Neuron (in vitro differentiated cells): ENCODE measurements around the gene ATN1.

Experiments
- H2AFZ ChIP-seq: one replicate; pipeline ENCODE4 v1.6.1; 2013; ENCODE audit warnings: low read depth, mild to moderate bottlenecking, inconsistent platforms, low read length, moderate library complexity
- H3K27me3 ChIP-seq: one replicate; pipeline ENCODE4 v1.6.1; 2013; ENCODE audit warnings: low read length; ENCODE audit not compliant: insufficient read depth
- H3K36me3 ChIP-seq: one replicate; pipeline ENCODE4 v1.6.1; 2013; ENCODE audit warnings: low read length; ENCODE audit not compliant: insufficient read depth
- H3K4me1 ChIP-seq: one replicate; pipeline ENCODE4 v1.6.1; 2013; ENCODE audit warnings: low read length; ENCODE audit not compliant: insufficient read depth
- H3K4me3 ChIP-seq: 2 replicates; pipeline ENCODE4 v1.5.1; 2013; ENCODE audit warnings: mild to moderate bottlenecking, low read length, moderate library complexity
- H3K9me3 ChIP-seq: one replicate; pipeline ENCODE4 v1.6.1; 2013; ENCODE audit warnings: low read length

Gene ATN1

GRCh38 chr12:6979021-6979420, 51.3 kb downstream of the ATN1 start:
- Histone ChIP-seq H3K4me3 (no peak overlapping the region), H3K4me1 (no peaks in the 10 kb centered on the region), H2AFZ (no peak overlapping the region), H3K9me3 (no peaks in the 10 kb centered on the region), H3K27me3 (no peaks in the 10 kb centered on the region), H3K36me3 (peaks cover 81% of the 10 kb centered on the region)

GRCh38 chr12:6979453-6979852, 51.7 kb downstream of the ATN1 start:
- no peak overlapping the region for H3K4me3 ChIP-seq
- H3K36me3 ChIP-seq, result peaks cover 77% of the 10 kb centered on the region
- H3K27me3 ChIP-seq, result no peaks in the 10 kb centered on the region
- H3K9me3 ChIP-seq, result no peaks in the 10 kb centered on the region
- no peaks in the 10 kb centered on the region for H3K4me1 ChIP-seq
- H2AFZ ChIP-seq, result no peak overlapping the region

- Histone ChIP-seq H3K4me1 (no peaks in the 10 kb centered on the region), H2AFZ (no peak overlapping the region), H3K4me3 (no peak overlapping the region), H3K9me3 (no peaks in the 10 kb centered on the region), H3K27me3 (no peaks in the 10 kb centered on the region), H3K36me3 (peaks cover 71% of the 10 kb centered on the region)
Measured at GRCh38 chr12:6980075-6980474, 52.3 kb downstream of the ATN1 start.

DNA sequence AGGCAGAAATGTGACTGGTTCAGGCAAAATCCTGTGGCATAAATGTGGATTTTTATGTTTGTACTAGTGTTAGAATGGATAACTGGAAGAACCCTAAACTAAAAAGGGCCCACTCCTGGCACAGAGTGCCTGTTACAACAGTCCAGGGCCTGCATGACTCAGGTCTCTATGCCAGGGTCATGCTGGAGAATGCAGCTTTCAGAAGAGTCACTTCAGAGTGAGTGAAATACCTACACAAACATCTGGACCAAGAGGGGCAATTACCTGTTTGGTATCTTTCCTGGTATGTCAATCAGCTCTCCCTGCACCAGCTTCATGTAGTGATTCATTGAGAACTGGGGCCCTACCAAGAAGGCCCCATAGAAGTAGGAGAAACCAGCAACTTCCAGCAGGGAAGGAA, 53.0 kb downstream of the ATN1 start:
- peaks cover 64% of the 10 kb centered on the region for H3K36me3 ChIP-seq
- no peaks in the 10 kb centered on the region for H3K9me3 ChIP-seq
- H3K4me3 ChIP-seq, result no peak overlapping the region
- H2AFZ ChIP-seq, result no peak overlapping the region
- no peaks in the 10 kb centered on the region for H3K27me3 ChIP-seq
- no peaks in the 10 kb centered on the region for H3K4me1 ChIP-seq

DNA sequence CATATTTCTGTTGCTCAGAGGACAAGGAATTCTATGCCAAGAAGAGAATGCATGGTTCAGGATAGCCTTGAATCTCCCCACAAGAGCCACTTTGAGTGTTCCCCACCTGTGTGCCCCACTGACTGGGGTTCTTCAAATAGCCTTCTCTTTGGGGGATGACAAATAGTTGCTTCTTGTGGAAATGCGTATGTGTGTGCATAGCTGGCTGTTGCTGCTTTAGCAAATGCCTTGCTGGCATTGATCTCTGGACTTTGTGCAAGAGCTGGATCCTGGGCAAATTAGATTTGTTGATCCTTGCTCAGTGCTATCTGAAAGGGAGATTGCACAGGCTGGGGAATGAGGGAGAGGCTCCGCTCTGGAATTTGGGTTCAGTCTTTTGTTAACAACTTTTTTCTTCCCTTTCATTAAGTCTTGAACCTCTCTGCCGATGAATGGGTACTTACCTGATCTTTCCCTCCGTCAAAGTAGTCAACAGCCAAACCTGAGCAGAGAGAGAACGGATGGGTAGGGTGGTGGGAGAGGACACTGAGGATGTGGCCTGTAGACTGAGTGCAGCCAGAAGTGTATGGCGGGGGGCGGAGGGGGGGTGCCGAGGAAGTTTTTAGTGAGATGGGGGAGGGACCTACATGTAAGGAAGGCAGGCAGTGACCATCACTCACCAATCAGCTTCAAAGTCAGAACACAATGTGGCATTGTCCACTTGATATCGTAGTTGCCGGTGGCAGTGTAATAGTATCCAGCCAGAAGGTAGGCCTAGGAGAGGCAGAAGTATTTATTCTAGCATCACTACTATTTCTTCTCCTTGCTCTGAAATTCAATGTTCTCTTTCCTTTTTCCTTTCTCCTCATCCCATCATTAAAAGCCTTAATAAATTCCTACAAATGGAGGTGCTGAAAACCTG, 53.6 kb downstream of the ATN1 start:
- H3K4me1 ChIP-seq, result no peaks in the 10 kb centered on the region
- H3K9me3 ChIP-seq, result no peaks in the 10 kb centered on the region
- no peak overlapping the region for H2AFZ ChIP-seq
- H3K27me3 ChIP-seq, result no peaks in the 10 kb centered on the region
- peaks cover 57% of the 10 kb centered on the region for H3K36me3 ChIP-seq
- no peak overlapping the region for H3K4me3 ChIP-seq

- H3K4me3 ChIP-seq, result no peak overlapping the region
- peaks cover 49% of the 10 kb centered on the region for H3K36me3 ChIP-seq
- no peaks in the 10 kb centered on the region for H3K4me1 ChIP-seq
- no peak overlapping the region for H2AFZ ChIP-seq
- H3K9me3 ChIP-seq, result no peaks in the 10 kb centered on the region
- no peaks in the 10 kb centered on the region for H3K27me3 ChIP-seq
Measured at GRCh38 chr12:6982532-6982931, 54.8 kb downstream of the ATN1 start.

- H3K4me1 ChIP-seq, result no peaks in the 10 kb centered on the region
- H2AFZ ChIP-seq, result no peak overlapping the region
- H3K4me3 ChIP-seq, result no peak overlapping the region
- H3K36me3 ChIP-seq, result peaks cover 22% of the 10 kb centered on the region
- H3K9me3 ChIP-seq, result no peaks in the 10 kb centered on the region
- H3K27me3 ChIP-seq, result no peaks in the 10 kb centered on the region
Measured at GRCh38 chr12:6987956-6988553, 60.3 kb downstream of the ATN1 start.
